GM19438 (cell line): ENCODE results near the gene EGLN3.
"Not testable (repeated sequence)": the region's sequence is repeated elsewhere in the genome, so short reads cannot be mapped to it uniquely, and the experiment has no call there.

Experiments used
- ATAC-seq: cut with Tn5 transposase; IDR thresholded peaks from one replicate; pipeline ENCODE4 v1.9.1; 2021; ENCODE audit warnings: low read depth; ENCODE audit not compliant: unreplicated experiment

EGLN3 gene

GRCh38 chr14:33938131-33938949 is 12.5 kb downstream of the EGLN3 start:
- ATAC-seq: no peak

GRCh38 chr14:33936391-33936790 is 14.5 kb downstream of the EGLN3 start:
- no peak for ATAC-seq

GRCh38 chr14:33934938-33935337 is 15.9 kb downstream of the EGLN3 start:
- ATAC-seq: no peak

- no peak for ATAC-seq
Observed at GRCh38 chr14:33934043-33934750, 16.7 kb downstream of the EGLN3 start.

- no peak for ATAC-seq
Observed at GRCh38 chr14:33933386-33933933, 17.4 kb downstream of the EGLN3 start.

- ATAC-seq: no peak
Observed at GRCh38 chr14:33932576-33933345, 18.1 kb downstream of the EGLN3 start.

- no peak for ATAC-seq
Observed at GRCh38 chr14:33932033-33932432, 18.8 kb downstream of the EGLN3 start.

GRCh38 chr14:33931461-33931860 is 19.4 kb downstream of the EGLN3 start:
- no peak for ATAC-seq

- no peak for ATAC-seq
Observed at GRCh38 chr14:33930439-33930838, 20.4 kb downstream of the EGLN3 start.

GRCh38 chr14:33929799-33930408 is 21.0 kb downstream of the EGLN3 start:
- ATAC-seq: no peak

GRCh38 chr14:33928895-33929294 is 22.0 kb downstream of the EGLN3 start:
- no peak for ATAC-seq

- ATAC-seq: no peak
Observed at GRCh38 chr14:33927944-33928343, 22.9 kb downstream of the EGLN3 start.

- ATAC-seq: not testable (repeated sequence)
Observed at GRCh38 chr14:33926967-33927366, 23.9 kb downstream of the EGLN3 start.

- ATAC-seq: no peak
Observed at GRCh38 chr14:33925946-33926345, 24.9 kb downstream of the EGLN3 start.

GRCh38 chr14:33925235-33925634 is 25.6 kb downstream of the EGLN3 start:
- ATAC-seq: no peak

- ATAC-seq: no peak
Observed at GRCh38 chr14:33924566-33925100, 26.2 kb downstream of the EGLN3 start.

- no peak for ATAC-seq
Observed at GRCh38 chr14:33922125-33922524, 28.7 kb downstream of the EGLN3 start.

- no peak for ATAC-seq
Observed at GRCh38 chr14:33918256-33918655, 32.6 kb downstream of the EGLN3 start.

- no peak for ATAC-seq
Observed at GRCh38 chr14:33917661-33918060, 33.2 kb downstream of the EGLN3 start.
